HEK293 (cell line): Measurements from ENCODE around the gene STK39.

ENCODE experiments used
- CTCF ChIA-PET: fragments of 350-600 bp; formaldehyde crosslinking; extraction: SDS; loops from one replicate; lab custom pipeline; 2021; ENCODE audit warnings: antibody characterized with exemption; lab: Yijun Ruan, JAX
- POLR2A ChIA-PET: fragments of 300-600 bp; formaldehyde crosslinking; extraction: SDS; loops from one replicate; lab custom pipeline; 2020; ENCODE audit warnings: antibody characterized with exemption, inconsistent platforms; lab: Yijun Ruan, JAX
- H3K27ac ChIP-seq: fragments of 200-500 bp; sonication (Bioruptor generic); 2 replicates; pipeline ENCODE4 v1.5.1; 2014; ENCODE audit warnings: low read depth, low read length, control low read depth, inconsistent platforms; ENCODE audit errors: extremely low read depth
- H3K36me3 ChIP-seq, 2 experiments: fragments of 200-500 bp in 1 of 2; sonication (Bioruptor generic) in 1 of 2; 1 replicate in 1 of 2; 2 replicates in 1 of 2; pipeline ENCODE4 v1.5.1; 2014 to 2017; ENCODE audit warnings: inconsistent platforms in 2 of 2, low read length in 2 of 2; ENCODE audit not compliant: control insufficient read depth in 2 of 2, insufficient read depth in 1 of 2
- H3K4me1 ChIP-seq: fragments of 200-500 bp; sonication (Bioruptor generic); 2 replicates; pipeline ENCODE4 v1.5.1; 2014; ENCODE audit warnings: mild to moderate bottlenecking, low read length, inconsistent platforms; ENCODE audit not compliant: control insufficient read depth, insufficient read depth
- H3K4me3 ChIP-seq: 2 replicates; pipeline ENCODE4 v1.5.1; 2011; ENCODE audit warnings: low read depth, mild to moderate bottlenecking, control low read depth, low read length, moderate library complexity
- H3K9me3 ChIP-seq: fragments of 200-500 bp; sonication (Bioruptor generic); 2 replicates; pipeline ENCODE4 v1.5.1; 2014; ENCODE audit warnings: low read depth, low read length, inconsistent platforms; ENCODE audit not compliant: control insufficient read depth, insufficient read depth
- BCL11A ChIP-seq: fragments of 450-650 bp; formaldehyde crosslinking; IDR thresholded peaks from 2 replicates; pipeline ENCODE4 v1.5.1; 2016; ENCODE audit warnings: low read depth, missing biosample characterization, missing genetic modification characterization
- GFI1B ChIP-seq: fragments of 450-650 bp; formaldehyde crosslinking; IDR thresholded peaks from 2 replicates; pipeline ENCODE4 v1.5.1; 2016; ENCODE audit warnings: missing biosample characterization, missing genetic modification characterization
- GLI2 ChIP-seq: fragments of 450-650 bp; formaldehyde crosslinking; IDR thresholded peaks from 2 replicates; pipeline ENCODE4; 2017; ENCODE audit warnings: missing biosample characterization, missing genetic modification characterization, low read depth, borderline replicate concordance
- GLIS1 ChIP-seq: fragments of 450-650 bp; formaldehyde crosslinking; IDR thresholded peaks from 2 replicates; pipeline ENCODE4 v1.5.1; 2016; ENCODE audit warnings: missing biosample characterization, missing genetic modification characterization
- RBAK ChIP-seq: fragments of 450-650 bp; formaldehyde crosslinking; IDR thresholded peaks from 2 replicates; pipeline ENCODE4 v1.5.1; 2016; ENCODE audit warnings: missing biosample characterization, missing genetic modification characterization
- ZEB2 ChIP-seq: fragments of 450-650 bp; formaldehyde crosslinking; IDR thresholded peaks from 2 replicates; pipeline ENCODE4 v1.5.1; 2016; ENCODE audit warnings: missing biosample characterization, missing genetic modification characterization
- ZNF10 ChIP-seq: fragments of 450-650 bp; formaldehyde crosslinking; IDR thresholded peaks from 2 replicates; pipeline ENCODE4 v1.5.1; 2017; ENCODE audit warnings: missing biosample characterization, missing genetic modification characterization
- ZNF140 ChIP-seq: fragments of 450-650 bp; formaldehyde crosslinking; IDR thresholded peaks from 2 replicates; pipeline ENCODE4 v1.5.1; 2016; ENCODE audit warnings: missing biosample characterization, missing genetic modification characterization
- ZNF169 ChIP-seq: fragments of 450-650 bp; formaldehyde crosslinking; IDR thresholded peaks from 2 replicates; pipeline ENCODE4 v1.5.1; 2016; ENCODE audit warnings: missing biosample characterization, missing genetic modification characterization
- ZNF2 ChIP-seq: fragments of 450-650 bp; formaldehyde crosslinking; IDR thresholded peaks from 2 replicates; pipeline ENCODE4 v1.5.1; 2016; ENCODE audit warnings: missing biosample characterization, missing genetic modification characterization
- ZNF211 ChIP-seq: fragments of 450-650 bp; formaldehyde crosslinking; IDR thresholded peaks from 2 replicates; pipeline ENCODE4 v1.5.1; 2016; ENCODE audit warnings: low read depth, missing biosample characterization, missing genetic modification characterization
- ZNF423 ChIP-seq: fragments of 450-650 bp; formaldehyde crosslinking; IDR thresholded peaks from 2 replicates; pipeline ENCODE4 v1.5.1; 2016; ENCODE audit warnings: missing biosample characterization, missing genetic modification characterization
- ZNF621 ChIP-seq: fragments of 450-650 bp; formaldehyde crosslinking; IDR thresholded peaks from 2 replicates; pipeline ENCODE4 v1.5.1; 2017; ENCODE audit warnings: missing biosample characterization, missing genetic modification characterization
- ZNF785 ChIP-seq: fragments of 450-650 bp; formaldehyde crosslinking; IDR thresholded peaks from 2 replicates; pipeline ENCODE4 v1.5.1; 2016; ENCODE audit warnings: missing biosample characterization, missing genetic modification characterization
- ZNF791 ChIP-seq: fragments of 450-650 bp; formaldehyde crosslinking; IDR thresholded peaks from 2 replicates; pipeline ENCODE4 v1.5.1; 2016; ENCODE audit warnings: missing biosample characterization, missing genetic modification characterization
- ZNF837 ChIP-seq: fragments of 450-650 bp; formaldehyde crosslinking; IDR thresholded peaks from 2 replicates; pipeline ENCODE4 v1.5.1; 2016; ENCODE audit warnings: missing biosample characterization, missing genetic modification characterization
- ZNF843 ChIP-seq: fragments of 450-650 bp; formaldehyde crosslinking; IDR thresholded peaks from 2 replicates; pipeline ENCODE4 v1.5.1; 2016; ENCODE audit warnings: missing biosample characterization, missing genetic modification characterization
- TF ChIP-seq, protein P1 (sequence below): fragments of 450-650 bp; formaldehyde crosslinking; IDR thresholded peaks from 2 replicates; pipeline ENCODE4 v1.5.1; 2016; ENCODE audit warnings: missing biosample characterization, missing genetic modification characterization, borderline replicate concordance
- TF ChIP-seq, protein P2 (sequence below): fragments of 450-650 bp; formaldehyde crosslinking; IDR thresholded peaks from 2 replicates; pipeline ENCODE4 v1.5.0; 2017; ENCODE audit warnings: missing biosample characterization, missing genetic modification characterization, borderline replicate concordance
- TF ChIP-seq, protein P3 (sequence below): fragments of 450-650 bp; formaldehyde crosslinking; IDR thresholded peaks from 2 replicates; pipeline ENCODE4 v1.5.1; 2016; ENCODE audit warnings: missing biosample characterization, missing genetic modification characterization
- TF ChIP-seq, protein P4 (sequence below): fragments of 450-650 bp; formaldehyde crosslinking; conservative IDR thresholded peaks from 2 replicates; pipeline ENCODE4 v1.5.1; 2016; ENCODE audit warnings: low read depth, missing biosample characterization, missing genetic modification characterization

Gene STK39

DNA sequence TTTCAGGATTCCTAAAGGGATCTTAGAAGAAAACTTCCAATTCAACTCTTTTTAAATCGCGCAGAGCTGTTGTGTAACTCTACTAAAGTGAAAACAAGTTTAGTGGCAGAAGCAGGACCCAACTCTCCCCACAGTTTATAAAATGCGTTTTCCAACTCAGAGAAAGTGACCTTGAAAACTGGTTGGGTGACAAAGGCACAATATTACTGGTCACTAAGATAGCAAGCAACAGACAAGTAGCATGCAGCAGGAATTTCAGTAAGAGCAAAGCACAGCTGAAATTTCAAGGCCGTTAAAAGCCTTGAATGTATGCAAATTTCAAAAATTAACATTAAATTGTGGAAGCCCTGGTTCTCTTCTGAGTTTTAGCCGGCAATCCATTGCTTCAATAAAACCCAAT lies 66.9 kb downstream of the STK39 start:
- H3K27ac ChIP-seq, result no peak overlapping the region
- CTCF ChIA-PET, result no interaction called here
- H3K9me3 ChIP-seq, result no peaks in the 10 kb centered on the region
- H3K36me3 ChIP-seq, result peaks cover 0 to 9% of the 10 kb centered on the region in 2 experiments; a peak in 1 of 3 replicates
- H3K4me1 ChIP-seq, result peaks cover 4% of the 10 kb centered on the region; the same call in 1 of the 2 replicates
- POLR2A ChIA-PET, result no interaction called here
- no peak overlapping the region for H3K4me3 ChIP-seq
- TF ChIP-seq ZNF837 (tag by site-specific recombination), result no peak
- TF ChIP-seq, protein P1, sequence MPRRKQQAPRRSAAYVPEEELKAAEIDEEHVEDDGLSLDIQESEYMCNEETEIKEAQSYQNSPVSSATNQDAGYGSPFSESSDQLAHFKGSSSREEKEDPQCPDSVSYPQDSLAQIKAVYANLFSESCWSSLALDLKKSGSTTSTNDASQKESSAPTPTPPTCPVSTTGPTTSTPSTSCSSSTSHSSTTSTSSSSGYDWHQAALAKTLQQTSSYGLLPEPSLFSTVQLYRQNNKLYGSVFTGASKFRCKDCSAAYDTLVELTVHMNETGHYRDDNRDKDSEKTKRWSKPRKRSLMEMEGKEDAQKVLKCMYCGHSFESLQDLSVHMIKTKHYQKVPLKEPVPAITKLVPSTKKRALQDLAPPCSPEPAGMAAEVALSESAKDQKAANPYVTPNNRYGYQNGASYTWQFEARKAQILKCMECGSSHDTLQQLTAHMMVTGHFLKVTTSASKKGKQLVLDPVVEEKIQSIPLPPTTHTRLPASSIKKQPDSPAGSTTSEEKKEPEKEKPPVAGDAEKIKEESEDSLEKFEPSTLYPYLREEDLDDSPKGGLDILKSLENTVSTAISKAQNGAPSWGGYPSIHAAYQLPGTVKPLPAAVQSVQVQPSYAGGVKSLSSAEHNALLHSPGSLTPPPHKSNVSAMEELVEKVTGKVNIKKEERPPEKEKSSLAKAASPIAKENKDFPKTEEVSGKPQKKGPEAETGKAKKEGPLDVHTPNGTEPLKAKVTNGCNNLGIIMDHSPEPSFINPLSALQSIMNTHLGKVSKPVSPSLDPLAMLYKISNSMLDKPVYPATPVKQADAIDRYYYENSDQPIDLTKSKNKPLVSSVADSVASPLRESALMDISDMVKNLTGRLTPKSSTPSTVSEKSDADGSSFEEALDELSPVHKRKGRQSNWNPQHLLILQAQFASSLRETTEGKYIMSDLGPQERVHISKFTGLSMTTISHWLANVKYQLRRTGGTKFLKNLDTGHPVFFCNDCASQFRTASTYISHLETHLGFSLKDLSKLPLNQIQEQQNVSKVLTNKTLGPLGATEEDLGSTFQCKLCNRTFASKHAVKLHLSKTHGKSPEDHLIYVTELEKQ (tag by site-specific recombination), result no peak
- TF ChIP-seq, protein P2, sequence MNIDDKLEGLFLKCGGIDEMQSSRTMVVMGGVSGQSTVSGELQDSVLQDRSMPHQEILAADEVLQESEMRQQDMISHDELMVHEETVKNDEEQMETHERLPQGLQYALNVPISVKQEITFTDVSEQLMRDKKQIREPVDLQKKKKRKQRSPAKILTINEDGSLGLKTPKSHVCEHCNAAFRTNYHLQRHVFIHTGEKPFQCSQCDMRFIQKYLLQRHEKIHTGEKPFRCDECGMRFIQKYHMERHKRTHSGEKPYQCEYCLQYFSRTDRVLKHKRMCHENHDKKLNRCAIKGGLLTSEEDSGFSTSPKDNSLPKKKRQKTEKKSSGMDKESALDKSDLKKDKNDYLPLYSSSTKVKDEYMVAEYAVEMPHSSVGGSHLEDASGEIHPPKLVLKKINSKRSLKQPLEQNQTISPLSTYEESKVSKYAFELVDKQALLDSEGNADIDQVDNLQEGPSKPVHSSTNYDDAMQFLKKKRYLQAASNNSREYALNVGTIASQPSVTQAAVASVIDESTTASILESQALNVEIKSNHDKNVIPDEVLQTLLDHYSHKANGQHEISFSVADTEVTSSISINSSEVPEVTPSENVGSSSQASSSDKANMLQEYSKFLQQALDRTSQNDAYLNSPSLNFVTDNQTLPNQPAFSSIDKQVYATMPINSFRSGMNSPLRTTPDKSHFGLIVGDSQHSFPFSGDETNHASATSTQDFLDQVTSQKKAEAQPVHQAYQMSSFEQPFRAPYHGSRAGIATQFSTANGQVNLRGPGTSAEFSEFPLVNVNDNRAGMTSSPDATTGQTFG (tag by site-specific recombination), result no peak
- no peak for TF ChIP-seq ZNF10 (tag by site-specific recombination)
- no peak for TF ChIP-seq ZNF140
- TF ChIP-seq ZNF785 (tag by site-specific recombination), result no peak
- no peak for TF ChIP-seq GLIS1 (tag by site-specific recombination)

DNA sequence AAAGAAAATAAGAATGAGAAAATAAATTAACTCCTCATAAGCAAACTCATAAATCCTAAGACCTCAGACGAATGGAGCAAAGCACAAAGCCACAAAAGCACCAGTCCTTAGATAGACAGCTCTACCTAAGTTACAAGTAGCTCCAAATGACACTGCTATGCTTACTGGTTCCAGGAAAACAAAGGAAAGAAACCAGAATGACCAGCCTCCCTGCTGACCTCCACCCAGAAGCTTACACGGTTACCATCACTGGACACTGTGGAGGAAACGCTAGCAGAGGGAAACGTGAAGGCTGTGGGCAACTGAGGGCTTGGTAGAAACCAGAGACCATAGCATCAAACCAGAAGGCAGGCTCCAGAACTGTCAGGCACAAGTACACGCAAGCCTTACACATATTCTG lies 67.8 kb downstream of the STK39 start:
- Histone ChIP-seq H3K9me3 (no peaks in the 10 kb centered on the region), H3K4me3 (no peak overlapping the region), H3K36me3 (peaks cover 0 to 9% of the 10 kb centered on the region in 2 experiments; a peak in 1 of 3 replicates), H3K4me1 (no peaks in the 10 kb centered on the region; the same call in 1 of the 2 replicates), H3K27ac (no peak overlapping the region)
- POLR2A ChIA-PET, result no interaction called here
- CTCF ChIA-PET, result no interaction called here
- TF ChIP-seq, protein P3, sequence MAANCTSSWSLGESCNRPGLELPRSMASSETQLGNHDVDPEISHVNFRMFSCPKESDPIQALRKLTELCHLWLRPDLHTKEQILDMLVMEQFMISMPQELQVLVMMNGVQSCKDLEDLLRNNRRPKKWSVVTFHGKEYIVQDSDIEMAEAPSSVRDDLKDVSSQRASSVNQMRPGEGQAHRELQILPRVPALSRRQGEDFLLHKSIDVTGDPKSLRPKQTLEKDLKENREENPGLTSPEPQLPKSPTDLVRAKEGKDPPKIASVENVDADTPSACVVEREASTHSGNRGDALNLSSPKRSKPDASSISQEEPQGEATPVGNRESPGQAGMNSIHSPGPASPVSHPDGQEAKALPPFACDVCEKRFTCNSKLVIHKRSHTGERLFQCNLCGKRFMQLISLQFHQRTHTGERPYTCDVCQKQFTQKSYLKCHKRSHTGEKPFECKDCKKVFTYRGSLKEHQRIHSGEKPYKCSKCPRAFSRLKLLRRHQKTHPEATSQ (tag by site-specific recombination), result no peak
- TF ChIP-seq ZNF211 (tag by site-specific recombination) (no peak), ZNF423 (tag by site-specific recombination) (no peak), ZNF791 (tag by site-specific recombination) (no peak), GFI1B (tag by site-specific recombination) (no peak), ZEB2 (no peak), ZNF169 (tag by site-specific recombination) (no peak), ZNF2 (no peak), ZNF843 (tag by site-specific recombination) (no peak), ZNF621 (no peak), RBAK (no peak), BCL11A (no peak), GLI2 (tag by site-specific recombination) (no peak)
- TF ChIP-seq, protein P1 (tag by site-specific recombination), result no peak
- TF ChIP-seq, protein P4, sequence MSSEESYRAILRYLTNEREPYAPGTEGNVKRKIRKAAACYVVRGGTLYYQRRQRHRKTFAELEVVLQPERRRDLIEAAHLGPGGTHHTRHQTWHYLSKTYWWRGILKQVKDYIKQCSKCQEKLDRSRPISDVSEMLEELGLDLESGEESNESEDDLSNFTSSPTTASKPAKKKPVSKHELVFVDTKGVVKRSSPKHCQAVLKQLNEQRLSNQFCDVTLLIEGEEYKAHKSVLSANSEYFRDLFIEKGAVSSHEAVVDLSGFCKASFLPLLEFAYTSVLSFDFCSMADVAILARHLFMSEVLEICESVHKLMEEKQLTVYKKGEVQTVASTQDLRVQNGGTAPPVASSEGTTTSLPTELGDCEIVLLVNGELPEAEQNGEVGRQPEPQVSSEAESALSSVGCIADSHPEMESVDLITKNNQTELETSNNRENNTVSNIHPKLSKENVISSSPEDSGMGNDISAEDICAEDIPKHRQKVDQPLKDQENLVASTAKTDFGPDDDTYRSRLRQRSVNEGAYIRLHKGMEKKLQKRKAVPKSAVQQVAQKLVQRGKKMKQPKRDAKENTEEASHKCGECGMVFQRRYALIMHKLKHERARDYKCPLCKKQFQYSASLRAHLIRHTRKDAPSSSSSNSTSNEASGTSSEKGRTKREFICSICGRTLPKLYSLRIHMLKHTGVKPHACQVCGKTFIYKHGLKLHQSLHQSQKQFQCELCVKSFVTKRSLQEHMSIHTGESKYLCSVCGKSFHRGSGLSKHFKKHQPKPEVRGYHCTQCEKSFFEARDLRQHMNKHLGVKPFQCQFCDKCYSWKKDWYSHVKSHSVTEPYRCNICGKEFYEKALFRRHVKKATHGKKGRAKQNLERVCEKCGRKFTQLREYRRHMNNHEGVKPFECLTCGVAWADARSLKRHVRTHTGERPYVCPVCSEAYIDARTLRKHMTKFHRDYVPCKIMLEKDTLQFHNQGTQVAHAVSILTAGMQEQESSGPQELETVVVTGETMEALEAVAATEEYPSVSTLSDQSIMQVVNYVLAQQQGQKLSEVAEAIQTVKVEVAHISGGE (tag by site-specific recombination), result no peak
